H1 (cell line): ENCODE results near the gene LIPC. TPM values are rescaled to one million over a fixed set of nuclear protein-coding genes. Genes with fewer than 3 reads are reported as not detected.

Experiments used
- BCL11A ChIP-seq, 2 experiments: IDR thresholded peaks; one replicate each; pipeline ENCODE4 v1.6.1; 2011; ENCODE audit warnings: low read depth in 2 of 2, low read length in 2 of 2, mild to moderate bottlenecking in 2 of 2
- RFX5 ChIP-seq: IDR thresholded peaks from 2 replicates; pipeline ENCODE4 v1.6.1; 2011; ENCODE audit warnings: low read depth, low read length, improper control_type of control experiment, borderline replicate concordance
- polyA plus RNA-seq, 7 experiments: library from polyadenylated mRNA; depleted of rRNA in 3 of 7; stranded (reverse) in 5 of 7; unstranded in 2 of 7; fragments of >200 nt in 5 of 7; fragments of 200-250 nt in 2 of 7; gene quantifications; 1 replicate in 5 of 7; 2 replicates in 1 of 7; 4 replicates in 1 of 7; pipeline versions ENCODE4 v1.2.1 to v1.2.3, GENCODE V29; 2011 to 2013; ENCODE audit warnings: missing spikeins in 2 of 7, mixed read lengths in 2 of 7
- total RNA-seq: library from RNA; stranded (reverse); fragmentation: NEBNext Ultra II Directional; extraction: Animal tissue kit (Norgen Biotek cat#: 25700); gene quantifications from 2 replicates; pipeline ENCODE4 v1.2.1, GENCODE V29; 2021

Gene LIPC
- total and polyA plus RNA-seq, 2 of the 8 experiments (the other 6 are each of a cell fraction or from before 2014, with no cell fraction given): not detected

DNA sequence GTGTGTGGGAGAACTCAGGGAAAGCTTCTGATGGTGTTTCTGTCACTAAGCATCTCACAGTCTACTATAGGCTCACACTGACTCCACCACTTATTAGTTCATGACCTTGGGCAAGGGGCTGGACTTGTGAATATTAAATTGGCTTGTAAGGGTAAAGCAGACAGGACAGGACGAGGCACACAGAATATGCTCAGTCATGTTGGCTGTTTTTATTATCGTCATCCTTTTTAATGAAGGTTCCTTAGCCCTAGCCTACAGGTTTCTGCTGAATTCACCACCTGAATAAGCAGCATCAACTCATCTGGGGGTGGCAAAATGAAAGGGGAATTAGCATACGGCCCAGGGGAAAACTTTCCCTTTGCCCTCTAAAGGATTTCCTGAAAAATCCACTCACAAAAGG lies 39.6 kb upstream of the LIPC start (continued):
- TF ChIP-seq BCL11A (IDR thresholded peaks at IDR 0.05; ENCODE audit: low read depth in 2 of 2, low read length in 2 of 2) (no peak), RFX5 (no peak)
